Ovary (tissue), 9 donors: Measurements from ENCODE around the gene CAV1. TPM values are rescaled to one million over a fixed set of nuclear protein-coding genes. Genes with fewer than 3 reads are reported as not detected.

Source experiments
- DNase-seq, 5 donors: peaks; one replicate each; pipeline ENCODE4 v3.0.0-alpha.2; 2019 to 2020
- H3K27ac ChIP-seq, 2 donors: fragments of 200-600 bp; one replicate each; pipeline versions ENCODE4 v1.5.1 to v1.8.0; 2019 to 2022
- H3K27me3 ChIP-seq: fragments of 200-600 bp; one replicate; pipeline ENCODE4 v1.8.0; 2022
- H3K36me3 ChIP-seq: fragments of 200-600 bp; sonication (generic); one replicate; pipeline ENCODE4 v1.5.1; 2019
- H3K4me1 ChIP-seq: one replicate; pipeline ENCODE4 v1.8.1; 2013; ENCODE audit warnings: mild to moderate bottlenecking, moderate library complexity; ENCODE audit not compliant: insufficient read depth
- H3K4me3 ChIP-seq: fragments of 200-600 bp; sonication (generic); one replicate; pipeline ENCODE4 v1.5.1; 2017
- H3K9me3 ChIP-seq, 2 donors: fragments of 200-600 bp in 1 of 2; sonication (generic) in 1 of 2; one replicate each; pipeline versions ENCODE4 v1.5.1 to v1.8.1; 2013 to 2019; ENCODE audit warnings: mild to moderate bottlenecking in 1 of 2, moderate library complexity in 1 of 2
- CTCF ChIP-seq, 3 donors: fragments of 450-650 bp in 2 of 3; fragments of 200-600 bp in 1 of 3; IDR thresholded peaks; one replicate each; pipeline versions ENCODE4 v1.5.1 to v1.8.0; 2016 to 2022; ENCODE audit warnings: antibody characterized with exemption in 3 of 3, mild to moderate bottlenecking in 1 of 3
- EP300 ChIP-seq: sonication (generic); formaldehyde crosslinking; IDR thresholded peaks from one replicate; pipeline ENCODE4 v1.6.1; 2017; ENCODE audit warnings: antibody characterized with exemption
- POLR2A ChIP-seq: fragments of 450-650 bp; IDR thresholded peaks from one replicate; pipeline ENCODE4 v1.6.1; 2017; ENCODE audit warnings: antibody characterized with exemption, mild to moderate bottlenecking, moderate library complexity
- WGBS, 3 donors: extraction: QIAGEN DNeasy Blood & Tissue Kit in 1 of 3; methylation state at CpG; one replicate each; pipeline versions ENCODE4 v1.1.5 to v1.1.7; 2013 to 2017; 5-methylcytosine and 5-hydroxymethylcytosine counted together
- intact Hi-C, 4 donors: fragments of 100-400 bp; cut with DNase I; formaldehyde crosslinking; loops; one replicate each; pipeline versions ENCODE4 v1.11.0 to v1.15.1; 2022 to 2023
- polyA plus RNA-seq, 2 donors: library from polyadenylated mRNA; stranded (reverse); fragments of 200-250 nt in 1 of 2; fragments of 350-450 nt in 1 of 2; fragmentation: Illumina TruSeq in 1 of 2; extraction: RNeasy Lipid Tissue Mini Kit (QIAGEN cat#74804) in 1 of 2; gene quantifications; one replicate each; pipeline ENCODE4 v1.2.3, GENCODE V29; 2013 to 2014
- total RNA-seq, 7 donors: library from RNA; depleted of rRNA in 2 of 7; stranded (reverse); fragments of >200 nt in 2 of 7; fragmentation: NEBNext Ultra II Directional in 3 of 7; extraction: Animal tissue kit (Norgen Biotek cat#: 25700) in 3 of 7; gene quantifications; one replicate each; pipeline versions ENCODE4 v1.1.0 to v1.2.4, GENCODE V29; 2016 to 2023
- donor health status: DM: no; HTN: no; CAD: no; lungs with moderate emphysema.
- donor health status: DM: no; HTN: no; CAD: no.
- donor health status: Bipolar disorder and iron deficiency.
- donor health status: DM: yes; HTN: yes; CAD: no.
- donor health status: DM: no; HTN: no; CAD: no.
- donor health status: DM: yes; HTN: yes; CAD: no.

CAV1 gene
- total and polyA plus RNA-seq, 9 donors, result 47.3 to 287 (median 101) TPM

GRCh38 chr7:116521046-116521664 is 3.7 kb upstream of the CAV1 start:
- H3K27ac ChIP-seq, result no peak overlapping the region
- 94 to 97% (median 97%) methylated on average over 6 of the region's 6 CpGs for WGBS, 3 donors
- intact Hi-C loops, result loop anchor here in 3 of 4 donors (10.0 kb wide), 2 partner anchors 76 to 246 kb away; no protein-coding TSS in a partner anchor

GRCh38 chr7:116522247-116522646 is 2.6 kb upstream of the CAV1 start:
- Histone ChIP-seq H3K36me3 (no peaks in the 10 kb centered on the region), H3K4me1 (no peaks in the 10 kb centered on the region), H3K27me3 (no peaks in the 10 kb centered on the region), H3K9me3 (no peaks in the 10 kb centered on the region), H3K27ac (no peak overlapping the region), H3K4me3 (no peak overlapping the region)
- no peak for TF ChIP-seq POLR2A
- 51 to 59% (median 59%) methylated on average over 5 of the region's 5 CpGs for WGBS, 3 donors
- no peak for DNase-seq
- intact Hi-C loops, result loop anchor here in 3 of 4 donors (10.0 kb wide), 2 partner anchors 77 to 247 kb away; no protein-coding TSS in a partner anchor

More at GRCh38 chr7:116521046-116521664, 3.7 kb upstream of the CAV1 start:
- no peaks in the 10 kb centered on the region for H3K4me1 ChIP-seq
- H3K9me3 ChIP-seq, result no peaks in the 10 kb centered on the region
- H3K36me3 ChIP-seq, result no peaks in the 10 kb centered on the region
- no peaks in the 10 kb centered on the region for H3K27me3 ChIP-seq
- TF ChIP-seq POLR2A (no peak), EP300 (no peak), CTCF (IDR thresholded peaks at IDR 0.05) (no peak)
- H3K4me3 ChIP-seq, result no peak overlapping the region
- DNase-seq, result no peak

- H3K27ac ChIP-seq, result peak overlapping the region; percentile 54 to 73
- no peak for DNase-seq
- H3K9me3 ChIP-seq, result no peaks in the 10 kb centered on the region
- 26 to 31% (median 28%) methylated on average over 9 to 10 of the region's 10 CpGs for WGBS, 3 donors
- intact Hi-C loops, result loop anchor here in 3 of 4 donors (2.0 to 10.0 kb wide), 3 partner anchors 31 to 249 kb away; no protein-coding TSS in a partner anchor
- TF ChIP-seq EP300 (no peak), CTCF (IDR thresholded peaks at IDR 0.05) (no peak), POLR2A (no peak)
- no peaks in the 10 kb centered on the region for H3K36me3 ChIP-seq
- H3K27me3 ChIP-seq, result no peaks in the 10 kb centered on the region
- H3K4me3 ChIP-seq, result peak overlapping the region; percentile 80
- H3K4me1 ChIP-seq, result peaks cover 8% of the 10 kb centered on the region
Measured at GRCh38 chr7:116524221-116524608, 621 bp upstream of the CAV1 start.

- Histone ChIP-seq H3K27ac (peak overlapping the region; percentile 54 to 73), H3K27me3 (no peaks in the 10 kb centered on the region), H3K36me3 (no peaks in the 10 kb centered on the region), H3K4me3 (peak overlapping the region; percentile 80), H3K9me3 (no peaks in the 10 kb centered on the region), H3K4me1 (peaks cover 9% of the 10 kb centered on the region)
- intact Hi-C loops, result loop anchor here in 3 of 4 donors (2.0 to 10.0 kb wide), 7 partner anchors 33 to 263 kb away; no protein-coding TSS in a partner anchor
- 0 to 1% (median 0%) methylated on average over 33 to 36 of the region's 36 CpGs for whole genome bisulfite sequencing, 3 donors
- no peak for TF ChIP-seq POLR2A
- TF ChIP-seq EP300, result no peak
- no peak for TF ChIP-seq CTCF (IDR thresholded peaks at IDR 0.05)
- DNase-seq, result peak; percentile 49 to 66 (median 61)
Measured at GRCh38 chr7:116525298-116525912, 569 bp downstream of the CAV1 start.
